Astrocyte of the spinal cord (primary cell): Measurements from ENCODE around the gene RGS10.

Experiments used
- DNase-seq: peaks from one replicate; pipeline ENCODE4 v3.0.0; 2011; ENCODE audit warnings: low read depth, low spot score
- H3K4me3 ChIP-seq: 2 replicates; pipeline ENCODE4 v1.5.1; 2011; ENCODE audit warnings: low read depth, mild to moderate bottlenecking, low read length, moderate library complexity
- CTCF ChIP-seq: IDR thresholded peaks from 2 replicates; pipeline ENCODE4 v1.5.1; 2012; ENCODE audit warnings: low read depth, mild to moderate bottlenecking, low read length, inconsistent platforms
- in situ Hi-C: cut with HindIII; loops from 2 replicates; pipeline ENCODE4 v1.10.0; 2017; ENCODE audit warnings: low sequenced_read_pairs

The RGS10 gene

GRCh38 chr10:119542988-119543813 is 682 bp upstream of the RGS10 start:
- in situ Hi-C loops: no loop called here
- peak; percentile 50 for DNase-seq
- peak overlapping the region; percentile 69 for H3K4me3 ChIP-seq

GRCh38 chr10:119541459-119542356 is 811 bp downstream of the RGS10 start:
- DNase-seq: peak; percentile 16

More at GRCh38 chr10:119542988-119543813, 682 bp upstream of the RGS10 start:
- peak; percentile 60 for TF ChIP-seq CTCF

GRCh38 chr10:119541046-119541445 is 1.5 kb downstream of the RGS10 start:
- in situ Hi-C loops: no loop called here
- no peak for TF ChIP-seq CTCF
- no peak for DNase-seq
- peak overlapping the region; percentile 69 for H3K4me3 ChIP-seq

More at GRCh38 chr10:119541459-119542356, 811 bp downstream of the RGS10 start:
- H3K4me3 ChIP-seq: peak overlapping the region; percentile 69
- TF ChIP-seq CTCF: no peak
- in situ Hi-C loops: no loop called here

GRCh38 chr10:119540038-119540437 is 2.5 kb downstream of the RGS10 start:
- no peak overlapping the region for H3K4me3 ChIP-seq
- in situ Hi-C loops: no loop called here
- no peak for TF ChIP-seq CTCF
- no peak for DNase-seq

- H3K4me3 ChIP-seq: no peak overlapping the region
- no peak for DNase-seq
- TF ChIP-seq CTCF: no peak
- in situ Hi-C loops: no loop called here
These were observed 3.1 kb downstream of the RGS10 start for GRCh38 chr10:119539359-119539825.

- in situ Hi-C loops: no loop called here
- no peak overlapping the region for H3K4me3 ChIP-seq
- DNase-seq: no peak
- no peak for TF ChIP-seq CTCF
These were observed 3.7 kb downstream of the RGS10 start for GRCh38 chr10:119538632-119539358.
